Heart right ventricle (tissue), 16 donors: ENCODE results near the gene CASP9. TPM values are rescaled to one million over a fixed set of nuclear protein-coding genes. Genes with fewer than 3 reads are reported as not detected.

Experiments used
- ATAC-seq, 8 donors: fragments of 200-7000 bp; cut with Tn5 transposase; one replicate each; pipeline ENCODE4 v1.9.1; 2020; ENCODE audit warnings: mild to moderate bottlenecking in 8 of 8, moderate library complexity in 8 of 8, moderate number of reproducible peaks in 1 of 8
- DNase-seq, 2 donors: peaks; one replicate each; pipeline ENCODE4 v3.0.0-alpha.2; 2020
- H3K27ac ChIP-seq, 10 donors: fragments of 200-600 bp; sonication (generic) in 2 of 10; one replicate each; pipeline versions ENCODE4 v1.5.0 to v1.8.0; 2020 to 2022; ENCODE audit warnings: mild to moderate bottlenecking in 3 of 10
- H3K27me3 ChIP-seq, 7 donors: fragments of 200-600 bp; one replicate each; pipeline ENCODE4 v1.8.0; 2021 to 2022; ENCODE audit warnings: mild to moderate bottlenecking in 2 of 7
- H3K36me3 ChIP-seq, 9 donors: fragments of 200-600 bp; sonication (generic) in 1 of 9; one replicate each; pipeline versions ENCODE4 v1.5.0 to v1.8.0; 2020 to 2022; ENCODE audit warnings: mild to moderate bottlenecking in 2 of 9
- H3K4me1 ChIP-seq, 9 donors: fragments of 200-600 bp; sonication (generic) in 1 of 9; one replicate each; pipeline versions ENCODE4 v1.5.0 to v1.8.0; 2020 to 2022; ENCODE audit warnings: mild to moderate bottlenecking in 4 of 9
- H3K4me3 ChIP-seq, 10 donors: fragments of 200-600 bp; sonication (generic) in 2 of 10; one replicate each; pipeline versions ENCODE4 v1.5.0 to v1.8.0; 2020 to 2022; ENCODE audit warnings: mild to moderate bottlenecking in 7 of 10, moderate library complexity in 2 of 10
- H3K9me3 ChIP-seq, 11 donors: fragments of 200-600 bp in 10 of 11; sonication (generic) in 2 of 11; one replicate each; pipeline versions ENCODE4 v1.5.0 to v1.8.0; 2013 to 2022; ENCODE audit warnings: mild to moderate bottlenecking in 2 of 11, control low read depth in 1 of 11, moderate library complexity in 1 of 11
- WGBS, 2 donors: extraction: QIAGEN DNeasy Blood & Tissue Kit; methylation state at CpG; one replicate each; pipeline ENCODE4 v1.1.7; 2013; ENCODE audit warnings: inconsistent platforms in 1 of 2; 5-methylcytosine and 5-hydroxymethylcytosine counted together
- intact Hi-C, 10 donors: fragments of 100-400 bp; cut with DNase I; formaldehyde crosslinking; loops; one replicate each; pipeline versions ENCODE4 v1.11.1 to v1.14.2; 2022
- polyA plus RNA-seq, 2 donors: library from polyadenylated mRNA; stranded (reverse); fragments of 200-250 nt; gene quantifications; one replicate each; pipeline ENCODE4 v1.2.3, GENCODE V29; 2013
- total RNA-seq, 10 donors: library from RNA; stranded (reverse); fragmentation: NEBNext Ultra II Directional in 3 of 10; extraction: Animal tissue kit (Norgen Biotek cat#: 25700) in 3 of 10; gene quantifications; one replicate each; pipeline versions ENCODE4 v1.2.1 to v1.2.4, GENCODE V29; 2021 to 2023
- TF ChIP-seq, protein P1 (sequence below), 9 donors: fragments of 200-600 bp; sonication (generic) in 2 of 9; IDR thresholded peaks; one replicate each; pipeline versions ENCODE4 v1.5.0 to v1.8.0; 2021 to 2022; ENCODE audit warnings: antibody characterized with exemption in 9 of 9, mild to moderate bottlenecking in 5 of 9, moderate library complexity in 1 of 9
- donor health status: Arrhythmogenic right ventricular cardiomyopathy.
- donor health status: ischemic (EF 13 %, LVEDD 7.1; RV severe dilation, severe dysfunction).
- donor health status: healthy with polysubstance abuse.
- donor health status: DM: no; HTN: yes; CAD: no.
- donor health status: DM: no; HTN: no; CAD: no.
- donor health status: ischemic (EF 25% LVEDD 6.9; RV normal size, moderate dysfunction).
- donor health status: ischemic (EF 25% LVEDD 5.7; RV mildly dilated, moderate dysfunction).
- donor health status: healthy.
- donor health status: DM: yes; HTN: yes; CAD: no.
- donor health status: Ischemic cardiomyopathy.
- donor health status: ischemic (EF 35%, LVEDD 5.7; RV mildly dilated, moderate dysfunction).
- donor health status: nonischemic (EF 11% LVEDD 7.7; RV severe dilation, severe dysfunction).
- donor health status: DM: yes; HTN: yes; CAD: no.
- donor health status: PGD.
- donor health status: ischemic (EF 29% LVEDD 5.4; RV normal size, mild dysfunction).
- donor health status: nonischemic (EF 23%, LVEDD 6.1; RV moderate dilation, normal function).

CASP9 gene
- total and polyA plus RNA-seq, 12 donors: 8.6 to 22.2 (median 14.3) TPM

DNA sequence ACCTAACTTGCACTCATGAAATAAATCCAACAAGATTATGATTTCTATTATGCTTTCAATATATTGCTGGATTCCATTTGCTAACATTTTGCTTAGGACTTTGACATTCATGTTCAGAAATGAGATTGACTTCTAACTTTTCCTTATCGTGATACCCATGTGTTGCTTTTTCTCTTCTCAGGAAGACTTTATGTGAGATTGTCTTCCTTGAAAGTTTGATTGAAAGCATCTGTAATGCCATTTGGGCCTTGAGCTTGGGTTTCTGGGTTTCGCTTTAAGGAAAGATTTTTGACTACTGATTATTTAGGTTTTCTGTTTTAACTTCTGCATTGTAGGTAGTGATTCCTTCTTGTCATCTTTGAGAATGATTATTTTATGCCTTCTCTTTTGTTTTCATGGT, 33.0 kb upstream of the CASP9 start:
- H3K27me3 ChIP-seq: no peaks in the 10 kb centered on the region
- no peaks in the 10 kb centered on the region for H3K4me1 ChIP-seq
- 84 to 89% methylated on average over 2 of the region's 2 CpGs for WGBS, 2 donors
- peaks cover 0 to 69% (median 32%) of the 10 kb centered on the region in 9 donors for H3K36me3 ChIP-seq
- DNase-seq (no peak), ATAC-seq (no peak)
- no peaks in the 10 kb centered on the region for H3K9me3 ChIP-seq
- intact Hi-C loops: no loop called here
- no peak overlapping the region for H3K4me3 ChIP-seq
- TF ChIP-seq, protein P1, sequence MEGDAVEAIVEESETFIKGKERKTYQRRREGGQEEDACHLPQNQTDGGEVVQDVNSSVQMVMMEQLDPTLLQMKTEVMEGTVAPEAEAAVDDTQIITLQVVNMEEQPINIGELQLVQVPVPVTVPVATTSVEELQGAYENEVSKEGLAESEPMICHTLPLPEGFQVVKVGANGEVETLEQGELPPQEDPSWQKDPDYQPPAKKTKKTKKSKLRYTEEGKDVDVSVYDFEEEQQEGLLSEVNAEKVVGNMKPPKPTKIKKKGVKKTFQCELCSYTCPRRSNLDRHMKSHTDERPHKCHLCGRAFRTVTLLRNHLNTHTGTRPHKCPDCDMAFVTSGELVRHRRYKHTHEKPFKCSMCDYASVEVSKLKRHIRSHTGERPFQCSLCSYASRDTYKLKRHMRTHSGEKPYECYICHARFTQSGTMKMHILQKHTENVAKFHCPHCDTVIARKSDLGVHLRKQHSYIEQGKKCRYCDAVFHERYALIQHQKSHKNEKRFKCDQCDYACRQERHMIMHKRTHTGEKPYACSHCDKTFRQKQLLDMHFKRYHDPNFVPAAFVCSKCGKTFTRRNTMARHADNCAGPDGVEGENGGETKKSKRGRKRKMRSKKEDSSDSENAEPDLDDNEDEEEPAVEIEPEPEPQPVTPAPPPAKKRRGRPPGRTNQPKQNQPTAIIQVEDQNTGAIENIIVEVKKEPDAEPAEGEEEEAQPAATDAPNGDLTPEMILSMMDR (IDR thresholded peaks at IDR 0.05): no peak
- H3K27ac ChIP-seq: no peak overlapping the region

DNA sequence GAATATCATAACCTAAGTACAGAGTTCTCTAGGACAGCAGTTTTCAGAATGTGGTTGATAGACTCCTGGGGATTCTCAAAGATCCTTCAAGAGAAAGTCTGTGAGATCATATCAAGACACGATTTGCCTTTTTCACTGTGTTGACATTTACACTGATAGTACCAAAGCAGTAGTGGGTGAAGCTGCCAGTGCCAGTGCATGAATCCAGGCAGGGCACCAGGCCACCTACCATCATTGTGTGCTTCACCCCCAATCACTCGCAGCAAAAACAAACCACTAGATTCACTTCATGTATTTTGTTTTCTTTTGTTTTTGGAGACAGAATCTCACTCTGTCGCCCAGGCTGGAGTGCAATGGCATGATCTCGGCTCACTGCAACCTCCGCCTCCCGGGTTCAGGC, 26.6 kb upstream of the CASP9 start:
- WGBS, 2 donors: 63 to 67% methylated on average over 6 of the region's 6 CpGs
- intact Hi-C loops: no loop called here
- peak in 3 of 8 donors; percentile 55 to 67 (median 57) for ATAC-seq

DNA sequence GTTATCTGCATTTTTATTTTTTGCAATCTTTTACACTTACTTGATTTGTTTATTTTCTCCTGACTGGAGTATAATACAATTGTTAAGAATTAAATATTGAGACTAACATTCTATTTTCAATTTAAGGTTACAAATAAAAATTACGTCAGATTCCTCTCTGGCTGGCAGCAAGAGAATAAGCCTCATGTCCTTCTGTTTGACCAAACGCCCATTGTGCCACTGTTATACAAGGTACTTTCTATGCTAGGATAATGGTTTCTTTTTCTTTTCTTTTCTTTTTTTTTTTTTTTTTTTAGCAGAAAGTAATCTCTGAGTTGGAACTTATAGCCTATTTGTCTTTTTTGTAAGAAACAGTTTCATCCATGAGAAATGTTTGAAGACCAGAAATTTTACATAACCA, 22.6 kb upstream of the CASP9 start:
- 92 to 96% methylated on average over 2 of the region's 2 CpGs for WGBS, 2 donors

More for the DNA sequence above, 26.6 kb upstream of the CASP9 start:
- H3K4me1 ChIP-seq: no peaks in the 10 kb centered on the region
- TF ChIP-seq, protein P1 (IDR thresholded peaks at IDR 0.05): no peak
- peaks cover 0 to 81% (median 34%) of the 10 kb centered on the region in 9 donors for H3K36me3 ChIP-seq
- H3K4me3 ChIP-seq: no peak overlapping the region
- no peaks in the 10 kb centered on the region for H3K9me3 ChIP-seq
- DNase-seq: no peak
- H3K27me3 ChIP-seq: no peaks in the 10 kb centered on the region
- peak overlapping the region in 1 of 10 donors; percentile 3 for H3K27ac ChIP-seq

DNA sequence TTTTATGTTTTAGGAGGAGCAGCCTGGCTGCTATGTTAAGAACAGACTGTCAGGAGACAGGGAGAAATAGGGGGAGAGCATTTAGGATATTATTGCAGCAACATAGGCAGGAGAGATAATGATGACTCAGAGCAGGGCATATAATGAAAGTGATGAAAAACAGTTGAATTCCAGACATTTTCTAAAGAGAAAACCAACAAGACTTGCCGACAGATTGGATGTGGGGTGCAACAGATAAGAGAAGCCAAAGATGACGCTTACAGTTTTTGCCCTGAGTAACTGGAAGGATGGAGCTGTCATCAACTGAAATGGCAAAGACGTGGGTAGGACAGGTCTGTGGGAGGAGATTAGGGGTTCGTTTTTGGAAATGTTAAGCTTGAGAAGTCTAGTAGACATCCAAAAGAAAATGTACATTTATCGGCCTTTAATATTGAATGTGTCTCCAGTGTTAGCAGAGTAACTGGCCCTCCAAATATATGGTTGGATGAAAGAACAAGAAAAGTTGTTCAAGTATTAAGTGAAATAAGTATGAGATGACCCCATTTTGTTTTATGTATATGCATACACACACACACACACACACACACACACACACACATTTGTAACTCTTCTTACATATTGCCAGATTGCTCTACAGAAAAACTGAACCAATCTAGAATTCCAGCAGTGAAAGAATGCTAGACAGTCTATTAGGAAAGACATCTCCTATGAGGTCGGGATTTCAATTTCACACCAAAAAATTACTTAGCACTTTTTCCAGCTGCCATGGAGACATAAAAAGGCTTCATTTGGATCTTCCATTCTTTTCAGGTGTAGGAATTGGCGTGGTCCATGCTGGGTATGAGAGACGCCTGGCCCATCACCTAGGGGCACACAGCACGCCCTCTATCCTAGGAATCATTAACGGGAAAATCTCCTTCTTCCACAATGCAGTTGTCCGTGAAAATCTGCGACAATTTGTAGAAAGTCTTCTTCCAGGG, 19.9 kb upstream of the CASP9 start:
- no peaks in the 10 kb centered on the region for H3K27me3 ChIP-seq
- DNase-seq (no peak), ATAC-seq (no peak)
- WGBS, 2 donors: 82% methylated on average over 12 of the region's 12 CpGs
- H3K4me3 ChIP-seq: no peak overlapping the region
- peaks cover 0 to 100% (median 48%) of the 10 kb centered on the region in 9 donors for H3K36me3 ChIP-seq
- H3K27ac ChIP-seq: no peak overlapping the region
- H3K4me1 ChIP-seq: no peaks in the 10 kb centered on the region
- TF ChIP-seq, protein P1 (IDR thresholded peaks at IDR 0.05): no peak
- no peaks in the 10 kb centered on the region for H3K9me3 ChIP-seq
- intact Hi-C loops: no loop called here

More for the DNA sequence above, 22.6 kb upstream of the CASP9 start:
- no peak for DNase-seq
- no peaks in the 10 kb centered on the region for H3K27me3 ChIP-seq
- no peaks in the 10 kb centered on the region for H3K4me1 ChIP-seq
- H3K36me3 ChIP-seq: peaks cover 0 to 98% (median 47%) of the 10 kb centered on the region in 9 donors
- no peak overlapping the region for H3K4me3 ChIP-seq
- TF ChIP-seq, protein P1 (IDR thresholded peaks at IDR 0.05): no peak
- H3K9me3 ChIP-seq: no peaks in the 10 kb centered on the region
- intact Hi-C loops: no loop called here
- ATAC-seq: no peak
- no peak overlapping the region for H3K27ac ChIP-seq
